ENCODE data around the gene OR1A2. TPM values are rescaled to one million over a fixed set of nuclear protein-coding genes. Genes with fewer than 3 reads are reported as not detected.

OR1A2 gene
- total RNA-seq, 2 experiments from 2014 or later = not detected

Other genes with a start within 250 kb of the OR1A2 start
- gene OR1D5, start 133.9 kb upstream of the OR1A2 start, total RNA-seq = not detected
- not detected for gene OR1D2, start 93.1 kb upstream of the OR1A2 start, total RNA-seq
- not detected for gene OR1G1, start 70.0 kb upstream of the OR1A2 start, total RNA-seq
- not detected for gene OR1A1, start 10.1 kb downstream of the OR1A2 start, total RNA-seq
- gene OR3A1, start 100.8 kb downstream of the OR1A2 start, total RNA-seq = not detected
- 1 to 10 TPM in 1 of 2 experiments, under 1 TPM in 1; 0.35 to 1.0 TPM for gene OR3A2, start 188.8 kb downstream of the OR1A2 start, total RNA-seq
- not detected for gene OR1E1, start 200.9 kb downstream of the OR1A2 start, total RNA-seq
- gene OR3A3, start 213.9 kb downstream of the OR1A2 start, total RNA-seq = not detected
- gene OR1E2, start 236.3 kb downstream of the OR1A2 start, total RNA-seq = not detected